AG10803 (cell line): ENCODE results near the gene ADGRG4.
"Not testable (repeated sequence)": the region's sequence is repeated elsewhere in the genome, so short reads cannot be mapped to it uniquely, and the experiment has no call there.

Experiments
- DNase-seq: peaks from one replicate; pipeline ENCODE4 v3.0.0; 2010; ENCODE audit warnings: low read depth
- H3K4me3 ChIP-seq: 2 replicates; pipeline ENCODE4 v1.5.1; 2011; ENCODE audit warnings: mild to moderate bottlenecking, low read length, control low read depth
- TF ChIP-seq, protein P1 (sequence below): conservative IDR thresholded peaks from 2 replicates; pipeline ENCODE4 v1.5.1; 2011; ENCODE audit warnings: mild to moderate bottlenecking, low read length, control low read depth, inconsistent platforms

The ADGRG4 gene, protein sequence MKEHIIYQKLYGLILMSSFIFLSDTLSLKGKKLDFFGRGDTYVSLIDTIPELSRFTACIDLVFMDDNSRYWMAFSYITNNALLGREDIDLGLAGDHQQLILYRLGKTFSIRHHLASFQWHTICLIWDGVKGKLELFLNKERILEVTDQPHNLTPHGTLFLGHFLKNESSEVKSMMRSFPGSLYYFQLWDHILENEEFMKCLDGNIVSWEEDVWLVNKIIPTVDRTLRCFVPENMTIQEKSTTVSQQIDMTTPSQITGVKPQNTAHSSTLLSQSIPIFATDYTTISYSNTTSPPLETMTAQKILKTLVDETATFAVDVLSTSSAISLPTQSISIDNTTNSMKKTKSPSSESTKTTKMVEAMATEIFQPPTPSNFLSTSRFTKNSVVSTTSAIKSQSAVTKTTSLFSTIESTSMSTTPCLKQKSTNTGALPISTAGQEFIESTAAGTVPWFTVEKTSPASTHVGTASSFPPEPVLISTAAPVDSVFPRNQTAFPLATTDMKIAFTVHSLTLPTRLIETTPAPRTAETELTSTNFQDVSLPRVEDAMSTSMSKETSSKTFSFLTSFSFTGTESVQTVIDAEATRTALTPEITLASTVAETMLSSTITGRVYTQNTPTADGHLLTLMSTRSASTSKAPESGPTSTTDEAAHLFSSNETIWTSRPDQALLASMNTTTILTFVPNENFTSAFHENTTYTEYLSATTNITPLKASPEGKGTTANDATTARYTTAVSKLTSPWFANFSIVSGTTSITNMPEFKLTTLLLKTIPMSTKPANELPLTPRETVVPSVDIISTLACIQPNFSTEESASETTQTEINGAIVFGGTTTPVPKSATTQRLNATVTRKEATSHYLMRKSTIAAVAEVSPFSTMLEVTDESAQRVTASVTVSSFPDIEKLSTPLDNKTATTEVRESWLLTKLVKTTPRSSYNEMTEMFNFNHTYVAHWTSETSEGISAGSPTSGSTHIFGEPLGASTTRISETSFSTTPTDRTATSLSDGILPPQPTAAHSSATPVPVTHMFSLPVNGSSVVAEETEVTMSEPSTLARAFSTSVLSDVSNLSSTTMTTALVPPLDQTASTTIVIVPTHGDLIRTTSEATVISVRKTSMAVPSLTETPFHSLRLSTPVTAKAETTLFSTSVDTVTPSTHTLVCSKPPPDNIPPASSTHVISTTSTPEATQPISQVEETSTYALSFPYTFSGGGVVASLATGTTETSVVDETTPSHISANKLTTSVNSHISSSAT (N-terminal part only)

DNA sequence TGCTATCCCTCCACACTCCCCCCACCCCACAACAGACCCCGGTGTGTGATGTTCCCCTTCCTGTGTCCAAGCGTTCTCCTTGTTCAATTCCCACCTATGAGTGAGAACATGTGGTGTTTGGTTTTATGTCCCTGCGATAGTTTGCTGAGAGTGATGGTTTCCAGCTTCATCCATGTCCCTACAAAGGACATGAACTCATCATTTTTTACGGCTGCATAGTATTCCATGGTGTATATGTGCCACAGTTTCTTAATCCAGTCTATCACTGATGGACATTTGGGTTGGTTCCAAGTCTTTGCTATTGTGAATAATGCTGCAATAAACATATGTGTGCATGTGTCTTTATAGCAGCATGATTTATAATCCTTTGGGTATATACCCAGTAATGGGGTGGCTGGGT, at the start of gene ADGRG4:
ADGRG4 (plus strand) TSS at position 243 of the 400 bp plus-strand sequence. CDS start 7,815 bp downstream, outside the sequence.
- H3K4me3 ChIP-seq, DNase-seq: not testable (repeated sequence)

DNA sequence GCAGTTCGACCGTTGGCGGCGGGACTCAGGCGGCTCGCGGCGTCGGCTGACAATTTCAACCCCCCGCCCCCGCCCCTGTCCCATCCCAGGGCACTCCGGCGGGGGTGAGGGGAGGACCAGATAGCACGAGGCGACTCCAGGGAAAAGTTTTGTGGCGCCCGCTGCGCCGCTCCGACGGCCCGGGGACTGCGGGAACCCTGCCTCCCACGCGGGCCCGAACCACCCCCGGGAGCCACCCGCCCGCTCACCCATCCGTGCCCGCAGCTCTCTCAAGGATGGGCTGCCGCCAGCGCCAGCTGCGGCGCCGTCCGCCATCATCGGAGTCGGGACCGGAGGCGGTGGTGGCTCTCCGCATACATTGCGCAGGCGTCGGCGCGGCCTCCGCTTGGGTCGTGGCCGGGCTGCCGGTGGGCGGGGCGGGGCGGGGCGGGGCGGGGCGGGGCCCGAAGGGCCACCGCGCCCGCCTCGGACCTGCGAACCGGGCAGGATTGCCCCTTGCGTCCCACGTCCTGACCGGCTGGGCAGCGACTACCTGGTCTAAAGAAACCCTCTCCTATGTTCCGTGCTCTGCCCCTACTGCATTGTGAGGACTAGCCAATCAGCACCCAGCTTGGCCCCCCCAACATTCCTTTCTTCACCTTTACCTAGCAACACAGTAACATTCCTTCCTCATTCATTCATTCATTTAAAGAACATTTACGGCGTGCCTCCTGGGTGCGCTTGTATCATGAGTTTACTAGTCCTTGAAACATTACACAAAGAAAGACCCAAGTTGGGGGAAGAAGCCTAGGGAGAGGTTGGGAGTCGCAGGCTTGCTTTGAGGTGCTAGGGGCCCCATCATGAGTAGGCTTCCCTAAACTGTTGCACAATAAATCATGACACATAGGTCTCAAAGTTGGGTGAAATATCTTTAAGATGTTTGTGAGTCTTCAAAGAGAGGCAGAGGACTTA, 49.4 kb upstream of the ADGRG4 start, which contains the start of gene MAP7D3:
MAP7D3 (minus strand) TSS at position 360 of the 951 bp plus-strand sequence; CDS start at position 318, 42 bp downstream.
- TF ChIP-seq, protein P1, sequence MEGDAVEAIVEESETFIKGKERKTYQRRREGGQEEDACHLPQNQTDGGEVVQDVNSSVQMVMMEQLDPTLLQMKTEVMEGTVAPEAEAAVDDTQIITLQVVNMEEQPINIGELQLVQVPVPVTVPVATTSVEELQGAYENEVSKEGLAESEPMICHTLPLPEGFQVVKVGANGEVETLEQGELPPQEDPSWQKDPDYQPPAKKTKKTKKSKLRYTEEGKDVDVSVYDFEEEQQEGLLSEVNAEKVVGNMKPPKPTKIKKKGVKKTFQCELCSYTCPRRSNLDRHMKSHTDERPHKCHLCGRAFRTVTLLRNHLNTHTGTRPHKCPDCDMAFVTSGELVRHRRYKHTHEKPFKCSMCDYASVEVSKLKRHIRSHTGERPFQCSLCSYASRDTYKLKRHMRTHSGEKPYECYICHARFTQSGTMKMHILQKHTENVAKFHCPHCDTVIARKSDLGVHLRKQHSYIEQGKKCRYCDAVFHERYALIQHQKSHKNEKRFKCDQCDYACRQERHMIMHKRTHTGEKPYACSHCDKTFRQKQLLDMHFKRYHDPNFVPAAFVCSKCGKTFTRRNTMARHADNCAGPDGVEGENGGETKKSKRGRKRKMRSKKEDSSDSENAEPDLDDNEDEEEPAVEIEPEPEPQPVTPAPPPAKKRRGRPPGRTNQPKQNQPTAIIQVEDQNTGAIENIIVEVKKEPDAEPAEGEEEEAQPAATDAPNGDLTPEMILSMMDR = no peak
- peak within 1 kb of the TSS; percentile 73 for H3K4me3 ChIP-seq
- peak; percentile 39 for DNase-seq

DNA sequence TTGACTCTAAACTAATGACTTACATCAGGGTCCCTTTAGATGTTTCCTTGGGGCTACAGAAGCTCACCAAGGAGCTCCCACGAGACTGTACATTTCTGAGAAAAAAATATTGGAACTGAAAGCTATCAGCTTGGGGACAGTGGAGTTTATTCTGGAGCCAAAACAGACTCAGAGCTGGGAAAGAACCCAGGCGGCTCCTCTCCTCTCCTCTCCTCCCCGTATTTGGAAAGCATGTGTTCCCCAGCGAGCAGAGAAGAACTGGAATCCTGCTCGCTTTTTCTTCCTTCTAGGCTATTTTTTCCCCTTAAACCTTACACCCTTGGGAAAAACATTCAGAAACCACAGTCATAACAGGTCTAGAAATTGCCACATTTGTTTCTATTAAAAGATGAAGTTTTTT, 45.2 kb upstream of the ADGRG4 start:
- TF ChIP-seq, protein P1 = no peak
- DNase-seq = peak; percentile 18
- H3K4me3 ChIP-seq = peak overlapping the region; percentile 8

DNA sequence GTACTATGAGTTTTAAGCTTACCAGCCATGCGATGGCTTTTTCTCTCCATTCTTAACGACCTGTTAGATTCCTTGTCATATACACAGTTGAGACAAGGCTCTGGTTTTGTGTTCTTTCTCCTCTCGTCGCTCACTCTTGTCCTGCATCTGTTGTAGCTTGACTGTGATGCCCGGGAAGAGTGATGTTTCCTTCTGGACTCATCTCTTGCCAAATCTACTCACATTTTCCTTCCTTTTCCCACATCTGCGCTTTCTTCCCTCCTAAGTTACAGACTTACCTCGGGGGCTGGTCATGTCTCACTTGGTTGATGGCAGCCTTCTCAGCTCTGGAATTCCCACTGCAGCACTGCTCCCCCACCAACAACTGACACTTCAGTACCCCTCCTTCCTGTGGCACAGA, 44.7 kb upstream of the ADGRG4 start:
- DNase-seq = peak; percentile 8
- peak overlapping the region; percentile 20; the same call in 1 of the 2 replicates for H3K4me3 ChIP-seq
- TF ChIP-seq, protein P1 = no peak

DNA sequence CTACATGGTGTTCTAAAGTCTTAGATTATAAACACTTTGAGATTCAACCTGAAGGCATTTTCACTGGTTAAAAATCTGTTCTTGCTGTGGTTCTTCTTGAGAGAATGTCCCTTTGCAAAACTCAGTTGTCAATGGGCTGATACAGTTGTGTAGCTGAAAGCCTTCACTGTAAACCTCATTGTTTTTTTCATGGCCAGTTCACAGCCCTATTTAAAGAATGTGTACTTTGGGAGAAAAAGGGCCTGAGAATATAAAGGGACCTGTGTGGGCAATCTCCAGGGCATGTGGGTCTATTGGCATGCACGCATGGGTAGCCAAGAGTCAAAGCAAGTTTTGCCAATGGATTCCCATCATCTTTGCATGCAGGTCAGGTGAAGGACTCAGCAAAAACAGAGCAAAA, 41.8 kb upstream of the ADGRG4 start:
- no peak for DNase-seq
- TF ChIP-seq, protein P1 = no peak
- no peak overlapping the region for H3K4me3 ChIP-seq

DNA sequence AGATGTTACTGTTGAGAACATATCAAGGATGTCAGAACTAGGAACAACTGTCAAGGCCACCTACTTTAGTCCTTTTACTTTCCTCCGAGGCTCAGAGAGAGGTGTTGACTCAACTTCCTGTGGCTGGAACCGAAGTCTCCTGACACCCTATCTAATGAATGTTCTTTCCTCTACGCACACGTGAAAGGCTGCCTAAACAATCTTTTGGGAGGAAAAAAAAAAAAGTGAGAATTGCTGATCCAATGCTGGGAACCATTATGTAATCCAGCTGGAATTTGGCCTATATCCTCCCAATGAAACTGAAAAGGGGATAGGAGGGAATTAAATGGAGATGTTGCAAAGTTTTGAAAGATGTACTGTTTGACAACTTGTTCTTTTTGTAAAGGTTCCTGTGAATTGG, 41.2 kb upstream of the ADGRG4 start:
- no peak overlapping the region for H3K4me3 ChIP-seq
- DNase-seq = peak; percentile 73
- TF ChIP-seq, protein P1 = no peak
